BE2C (cell line): ENCODE results near the gene PLGRKT. TPM values are rescaled to one million over a fixed set of nuclear protein-coding genes. Genes with fewer than 3 reads are reported as not detected.

Source experiments
- DNase-seq: peaks from one replicate; pipeline ENCODE4 v3.0.0-alpha.2; 2020
- H3K27me3 ChIP-seq: fragments of 250-450 bp; sonication (Bioruptor Pico); 2 replicates; pipeline ENCODE4 v1.5.1; 2020; ENCODE audit warnings: mild to moderate bottlenecking
- H3K36me3 ChIP-seq: fragments of 250-450 bp; sonication (Bioruptor Pico); 2 replicates; pipeline ENCODE4 v1.5.1; 2020; ENCODE audit warnings: mild to moderate bottlenecking
- H3K4me1 ChIP-seq: fragments of 250-450 bp; sonication (Bioruptor Pico); 2 replicates; pipeline ENCODE4 v1.5.1; 2020
- H3K4me3 ChIP-seq: 2 replicates; pipeline ENCODE4 v1.5.1; 2011; ENCODE audit warnings: low read depth, low read length
- H3K9me3 ChIP-seq: fragments of 250-450 bp; sonication (Bioruptor Pico); 2 replicates; pipeline ENCODE4 v1.5.1; 2020
- CTCF ChIP-seq: IDR thresholded peaks from 2 replicates; pipeline ENCODE4 v1.5.1; 2012; ENCODE audit warnings: mild to moderate bottlenecking, low read depth, low read length
- polyA plus RNA-seq: library from polyadenylated mRNA; unstranded; fragments of >200 nt; gene quantifications from one replicate; pipeline ENCODE4 v1.2.1, GENCODE V29; 2012; ENCODE audit warnings: low read depth, missing spikeins; ENCODE audit not compliant: insufficient read length, insufficient read depth

The PLGRKT gene, protein sequence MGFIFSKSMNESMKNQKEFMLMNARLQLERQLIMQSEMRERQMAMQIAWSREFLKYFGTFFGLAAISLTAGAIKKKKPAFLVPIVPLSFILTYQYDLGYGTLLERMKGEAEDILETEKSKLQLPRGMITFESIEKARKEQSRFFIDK
- 6.6 TPM for polyA plus RNA-seq

DNA sequence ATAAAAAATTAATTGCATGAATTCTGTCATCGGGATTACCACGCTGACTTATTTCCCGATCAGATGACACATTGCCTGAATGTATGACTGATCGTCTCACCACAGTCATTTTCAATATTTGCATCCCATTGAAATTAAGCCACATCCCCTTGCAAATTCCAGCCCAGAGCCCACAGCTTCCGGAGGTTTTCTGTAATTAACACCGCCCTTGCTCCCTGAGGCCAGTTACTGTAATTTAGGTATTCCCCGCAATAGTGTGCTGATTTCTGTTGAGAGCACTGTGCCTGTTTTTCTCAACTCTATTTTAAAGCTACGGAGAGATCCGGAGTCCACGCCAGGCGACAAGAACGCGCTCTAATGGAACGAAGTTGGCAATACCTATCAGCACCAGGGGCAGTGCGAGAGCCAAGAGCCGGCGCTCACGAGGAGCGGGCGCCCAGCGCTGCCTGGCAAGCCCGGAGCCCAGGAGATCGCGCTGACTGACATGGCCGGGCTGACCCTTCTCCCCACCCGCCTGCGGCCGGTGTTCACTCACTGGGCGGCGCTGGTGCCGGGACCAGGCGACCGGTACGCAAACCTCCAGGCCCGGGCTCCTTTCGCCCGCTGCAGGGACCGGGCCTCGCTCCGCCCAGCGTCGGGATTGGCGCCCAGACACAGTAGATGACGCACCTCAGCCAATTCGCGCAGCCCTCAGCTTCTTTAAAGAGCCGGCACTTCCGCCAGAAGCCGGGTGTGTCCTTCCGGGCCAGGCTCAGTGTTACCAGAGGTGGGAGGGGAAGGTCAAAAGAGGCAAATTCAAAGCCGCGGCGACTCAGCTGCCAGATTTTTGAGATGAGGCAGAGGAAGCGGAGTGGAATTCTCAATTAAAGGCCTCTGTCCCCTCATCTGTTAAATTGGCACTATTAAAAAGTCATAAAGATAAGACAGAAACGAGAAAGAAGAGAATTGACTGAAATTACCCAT, at the start of gene PLGRKT:
TSS of gene PLGRKT (minus strand) at position 672 of the 963 bp plus-strand sequence. CDS start 5,948 bp downstream, outside the sequence.
- Histone ChIP-seq H3K9me3 (no peaks in the 10 kb centered on the region), H3K36me3 (no peaks in the 10 kb centered on the region; the same call in 1 of the 2 replicates), H3K27me3 (no peaks in the 10 kb centered on the region), H3K4me3 (peak within 1 kb of the TSS; percentile 87), H3K4me1 (no peaks in the 10 kb centered on the region)
- peak; percentile 29 for TF ChIP-seq CTCF
- DNase-seq = peak; percentile 91

GRCh38 chr9:5486988-5487387, 49.3 kb upstream of the PLGRKT start:
- Histone ChIP-seq H3K9me3 (no peaks in the 10 kb centered on the region), H3K4me1 (no peaks in the 10 kb centered on the region; the same call in 1 of the 2 replicates), H3K27me3 (no peaks in the 10 kb centered on the region), H3K4me3 (no peak overlapping the region), H3K36me3 (no peaks in the 10 kb centered on the region)
- no peak for DNase-seq
- TF ChIP-seq CTCF = no peak

DNA sequence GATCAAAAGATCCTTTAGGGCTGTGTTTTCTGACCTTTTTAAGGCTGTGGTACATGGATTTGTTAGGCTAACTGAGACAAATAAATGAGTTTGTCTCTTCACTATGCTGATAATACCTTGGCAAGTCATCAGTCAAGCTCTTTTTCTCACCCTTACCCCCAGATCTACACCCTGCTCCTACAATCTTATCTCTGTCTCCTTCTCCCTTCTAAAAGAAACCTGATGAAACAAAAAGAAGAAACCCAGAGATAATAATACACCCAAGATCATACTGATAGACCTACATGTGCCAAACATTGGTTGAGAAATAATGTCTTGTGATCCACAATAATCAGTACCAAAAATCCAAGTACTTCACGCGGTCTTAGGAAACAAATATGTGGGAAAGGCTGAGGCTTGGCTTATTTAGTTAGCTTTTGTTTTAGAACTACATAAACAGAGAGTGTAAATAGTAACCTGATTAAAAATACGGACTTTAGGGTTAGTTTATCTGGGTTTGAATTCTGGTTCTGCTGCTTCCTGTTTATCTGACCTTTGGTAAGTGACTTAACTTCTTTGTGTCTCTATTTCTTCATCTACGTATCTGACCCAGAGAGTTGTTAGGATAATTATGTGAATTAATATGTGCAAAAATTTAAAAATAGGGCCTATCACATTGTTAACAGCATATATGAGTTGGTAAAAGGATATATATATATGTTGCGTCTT, 47.8 kb upstream of the PLGRKT start:
- DNase-seq = no peak
- TF ChIP-seq CTCF = no peak
- H3K36me3 ChIP-seq = no peaks in the 10 kb centered on the region
- no peaks in the 10 kb centered on the region; the same call in 1 of the 2 replicates for H3K4me1 ChIP-seq
- no peaks in the 10 kb centered on the region for H3K9me3 ChIP-seq
- H3K27me3 ChIP-seq = no peaks in the 10 kb centered on the region
- H3K4me3 ChIP-seq = no peak overlapping the region

DNA sequence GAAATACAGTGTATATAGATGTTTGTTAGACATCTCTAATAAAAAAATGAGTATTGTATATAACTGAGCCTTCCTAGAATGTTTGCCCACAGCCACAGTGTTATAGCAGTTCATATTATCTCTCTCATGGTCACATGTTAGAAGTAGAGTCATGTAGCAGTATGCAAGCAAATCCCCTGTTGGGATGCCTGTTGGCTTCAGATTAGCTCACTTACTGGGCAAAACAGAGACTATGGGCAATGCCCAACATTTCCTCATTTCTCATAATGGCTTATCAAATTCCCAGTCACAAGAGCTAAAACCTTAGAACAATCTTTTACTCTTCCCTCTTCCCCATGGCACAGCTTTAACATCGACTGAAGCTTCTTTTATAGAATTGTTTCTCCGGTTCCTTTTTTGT, 45.6 kb upstream of the PLGRKT start:
- TF ChIP-seq CTCF = no peak
- Histone ChIP-seq H3K4me1 (no peaks in the 10 kb centered on the region), H3K27me3 (no peaks in the 10 kb centered on the region), H3K36me3 (no peaks in the 10 kb centered on the region), H3K9me3 (no peaks in the 10 kb centered on the region), H3K4me3 (no peak overlapping the region)
- DNase-seq = no peak

- DNase-seq = no peak
- Histone ChIP-seq H3K9me3 (no peaks in the 10 kb centered on the region), H3K36me3 (no peaks in the 10 kb centered on the region), H3K4me3 (no peak overlapping the region), H3K27me3 (no peaks in the 10 kb centered on the region), H3K4me1 (no peaks in the 10 kb centered on the region)
- no peak for TF ChIP-seq CTCF
These were observed 44.5 kb upstream of the PLGRKT start for GRCh38 chr9:5482194-5482593.
